ENCODE data around the gene MNDA. TPM values are rescaled to one million over a fixed set of nuclear protein-coding genes. Genes with fewer than 3 reads are reported as not detected.
"Not testable (repeated sequence)": the region's sequence is repeated elsewhere in the genome, so short reads cannot be mapped to it uniquely, and the experiment has no call there.

The MNDA gene
- total RNA-seq, 1 donor from 2014 or later = 2.1 TPM

- no peak for DNase-seq (ENCODE audit: low spot score)
These were observed 7.5 kb downstream of the MNDA start for GRCh38 chr1:158838660-158839059.

- no peak for DNase-seq (ENCODE audit: low spot score)
These were observed 8.4 kb downstream of the MNDA start for GRCh38 chr1:158839566-158839965.

- DNase-seq (ENCODE audit: low spot score) = no peak
These were observed 9.1 kb downstream of the MNDA start for GRCh38 chr1:158840236-158840635.

GRCh38 chr1:158864595-158864994 lies 33.4 kb downstream of the MNDA start:
- no peak for DNase-seq (ENCODE audit: low spot score)

GRCh38 chr1:158870438-158870837 lies 39.3 kb downstream of the MNDA start:
- DNase-seq (ENCODE audit: low spot score) = not testable (repeated sequence)

GRCh38 chr1:158873141-158873540 lies 42.0 kb downstream of the MNDA start:
- DNase-seq (ENCODE audit: low spot score) = no peak

- DNase-seq (ENCODE audit: low spot score) = no peak
These were observed 62.5 kb downstream of the MNDA start for GRCh38 chr1:158893654-158894053.

- no peak for DNase-seq (ENCODE audit: low spot score)
These were observed 67.6 kb downstream of the MNDA start for GRCh38 chr1:158898722-158899121.

Other genes with a start within 250 kb of the MNDA start
- not detected for gene OR10Z1, start 226.1 kb upstream of the MNDA start, total RNA-seq
- gene SPTA1, start 144.6 kb upstream of the MNDA start, total RNA-seq = not detected
- not detected for gene OR6K2, start 130.7 kb upstream of the MNDA start, total RNA-seq
- not detected for gene OR6K3, start 110.6 kb upstream of the MNDA start, total RNA-seq
- gene OR6K6, start 76.6 kb upstream of the MNDA start, total RNA-seq = not detected
- not detected for gene OR6N1, start 59.2 kb upstream of the MNDA start, total RNA-seq
- not detected for gene OR6N2, start 50.1 kb upstream of the MNDA start, total RNA-seq
- 2.1 TPM for gene PYHIN1, start 100.2 kb downstream of the MNDA start, total RNA-seq
- gene IFI16, start 178.6 kb downstream of the MNDA start, total RNA-seq = 93.0 TPM
- 2.9 TPM for gene AIM2, start 245.4 kb downstream of the MNDA start, total RNA-seq

All from ureter (tissue), 1 donor.